ENCODE measurements around the gene ENG.

GRCh38 chr9:127892831-127893230 is 38.4 kb upstream of the ENG start:
- TF ChIP-seq, protein P1, sequence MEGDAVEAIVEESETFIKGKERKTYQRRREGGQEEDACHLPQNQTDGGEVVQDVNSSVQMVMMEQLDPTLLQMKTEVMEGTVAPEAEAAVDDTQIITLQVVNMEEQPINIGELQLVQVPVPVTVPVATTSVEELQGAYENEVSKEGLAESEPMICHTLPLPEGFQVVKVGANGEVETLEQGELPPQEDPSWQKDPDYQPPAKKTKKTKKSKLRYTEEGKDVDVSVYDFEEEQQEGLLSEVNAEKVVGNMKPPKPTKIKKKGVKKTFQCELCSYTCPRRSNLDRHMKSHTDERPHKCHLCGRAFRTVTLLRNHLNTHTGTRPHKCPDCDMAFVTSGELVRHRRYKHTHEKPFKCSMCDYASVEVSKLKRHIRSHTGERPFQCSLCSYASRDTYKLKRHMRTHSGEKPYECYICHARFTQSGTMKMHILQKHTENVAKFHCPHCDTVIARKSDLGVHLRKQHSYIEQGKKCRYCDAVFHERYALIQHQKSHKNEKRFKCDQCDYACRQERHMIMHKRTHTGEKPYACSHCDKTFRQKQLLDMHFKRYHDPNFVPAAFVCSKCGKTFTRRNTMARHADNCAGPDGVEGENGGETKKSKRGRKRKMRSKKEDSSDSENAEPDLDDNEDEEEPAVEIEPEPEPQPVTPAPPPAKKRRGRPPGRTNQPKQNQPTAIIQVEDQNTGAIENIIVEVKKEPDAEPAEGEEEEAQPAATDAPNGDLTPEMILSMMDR (conservative IDR thresholded peaks at IDR 0.05; ENCODE audit: low read length): no peak
- no peak for TF ChIP-seq EZH2phosphoT487 (IDR thresholded peaks at IDR 0.05; ENCODE audit: borderline replicate concordance)

All from Loucy (cell line).